RWPE1 (cell line): Measurements from ENCODE around the gene HMGN4.
A peak's percentile ranks its signal among the peaks of the same experiment; 100 is the strongest.

ENCODE experiments used
- CTCF ChIA-PET: fragments of 350-600 bp; sonication (Branson Sonifier 250); formaldehyde crosslinking; extraction: SDS; loops from one replicate; lab custom pipeline; 2021; lab: Yijun Ruan, JAX
- POLR2A ChIA-PET: fragments of 400-600 bp; formaldehyde crosslinking; extraction: SDS; loops from one replicate; lab custom pipeline; 2020; ENCODE audit warnings: antibody characterized with exemption; ENCODE audit not compliant: low non-redundant PET; lab: Yijun Ruan, JAX
- DNase-seq: peaks from one replicate; pipeline ENCODE4 v3.0.0; 2012; ENCODE audit warnings: low spot score
- H3K27ac ChIP-seq: fragments of 450-650 bp; 2 replicates; pipeline ENCODE4 v1.5.1; 2017
- TF ChIP-seq, protein P1 (sequence below): fragments of 450-650 bp; conservative IDR thresholded peaks from 2 replicates; pipeline ENCODE4 v1.5.1; 2017; ENCODE audit warnings: low read depth, mild to moderate bottlenecking

Gene HMGN4

GRCh38 chr6:26553635-26554446 is 15.7 kb downstream of the HMGN4 start:
- ChIA-PET CTCF (interaction anchor here (0.6 kb wide), 1 partner anchor 1109 kb away, joined by 4 read pairs; no protein-coding TSS in a partner anchor), POLR2A (no interaction called here)
- TF ChIP-seq, protein P1, sequence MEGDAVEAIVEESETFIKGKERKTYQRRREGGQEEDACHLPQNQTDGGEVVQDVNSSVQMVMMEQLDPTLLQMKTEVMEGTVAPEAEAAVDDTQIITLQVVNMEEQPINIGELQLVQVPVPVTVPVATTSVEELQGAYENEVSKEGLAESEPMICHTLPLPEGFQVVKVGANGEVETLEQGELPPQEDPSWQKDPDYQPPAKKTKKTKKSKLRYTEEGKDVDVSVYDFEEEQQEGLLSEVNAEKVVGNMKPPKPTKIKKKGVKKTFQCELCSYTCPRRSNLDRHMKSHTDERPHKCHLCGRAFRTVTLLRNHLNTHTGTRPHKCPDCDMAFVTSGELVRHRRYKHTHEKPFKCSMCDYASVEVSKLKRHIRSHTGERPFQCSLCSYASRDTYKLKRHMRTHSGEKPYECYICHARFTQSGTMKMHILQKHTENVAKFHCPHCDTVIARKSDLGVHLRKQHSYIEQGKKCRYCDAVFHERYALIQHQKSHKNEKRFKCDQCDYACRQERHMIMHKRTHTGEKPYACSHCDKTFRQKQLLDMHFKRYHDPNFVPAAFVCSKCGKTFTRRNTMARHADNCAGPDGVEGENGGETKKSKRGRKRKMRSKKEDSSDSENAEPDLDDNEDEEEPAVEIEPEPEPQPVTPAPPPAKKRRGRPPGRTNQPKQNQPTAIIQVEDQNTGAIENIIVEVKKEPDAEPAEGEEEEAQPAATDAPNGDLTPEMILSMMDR, result no peak
- peak; percentile 84 for DNase-seq
- no peak overlapping the region for H3K27ac ChIP-seq

DNA sequence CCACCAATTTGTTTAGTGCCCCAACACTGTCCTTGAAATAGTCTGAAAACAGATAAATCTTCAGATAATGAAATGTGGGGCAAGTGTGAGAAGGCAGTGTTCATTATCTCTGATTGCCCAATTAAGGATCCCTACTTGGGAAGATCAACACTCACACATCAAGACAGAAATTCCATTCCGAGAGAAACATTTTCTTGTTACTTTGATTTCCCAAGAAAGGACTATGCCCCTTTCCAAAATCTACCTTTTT is 16.2 kb downstream of the HMGN4 start:
- no peak for DNase-seq
- ChIA-PET POLR2A (no interaction called here), CTCF (interaction anchor here (0.6 kb wide), 1 partner anchor 1108 kb away, joined by 4 read pairs; no protein-coding TSS in a partner anchor)
- TF ChIP-seq, protein P1, result no peak
- no peak overlapping the region for H3K27ac ChIP-seq

GRCh38 chr6:26554697-26555504 is 16.7 kb downstream of the HMGN4 start:
- POLR2A ChIA-PET, result no interaction called here
- TF ChIP-seq, protein P1, result no peak
- no peak overlapping the region for H3K27ac ChIP-seq
- CTCF ChIA-PET, result no interaction called here
- DNase-seq, result no peak

DNA sequence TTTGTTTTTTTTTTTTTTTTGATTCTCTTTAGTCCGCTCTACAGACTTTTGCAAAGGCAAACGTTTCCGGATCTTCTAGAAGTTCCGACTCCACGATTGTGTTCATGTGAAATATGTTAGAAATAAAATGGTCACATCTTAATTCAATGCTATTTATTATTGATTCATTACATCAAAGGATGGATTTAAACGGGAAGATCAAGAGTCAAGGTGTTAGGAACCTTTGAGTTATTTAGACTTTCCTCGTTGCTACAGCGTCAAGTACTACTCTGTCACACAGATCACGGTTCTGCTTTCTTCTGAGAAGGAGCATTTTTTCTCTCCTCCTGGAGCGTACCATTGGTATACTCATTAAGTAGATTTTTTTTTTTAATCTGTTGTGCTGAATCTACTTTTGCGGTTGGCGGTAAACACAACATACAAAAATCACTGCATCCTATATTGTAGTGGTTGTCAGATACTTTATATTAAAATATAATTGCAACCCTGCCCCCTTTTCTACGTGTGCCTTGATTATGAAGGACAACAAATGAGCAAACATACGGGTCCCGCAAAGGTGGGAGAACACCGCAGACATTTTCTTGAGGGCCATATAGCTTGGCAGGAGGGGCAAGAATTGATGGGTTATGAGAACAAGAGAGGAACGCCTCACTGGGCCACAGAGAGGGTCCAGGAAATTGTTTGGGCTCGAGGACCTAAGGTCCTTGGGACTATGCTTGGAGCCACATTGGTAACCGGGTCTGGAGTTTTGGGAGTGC is 17.5 kb downstream of the HMGN4 start:
- TF ChIP-seq, protein P1, result no peak
- ChIA-PET CTCF (no interaction called here), POLR2A (no interaction called here)
- DNase-seq, result no peak
- no peak overlapping the region for H3K27ac ChIP-seq

DNA sequence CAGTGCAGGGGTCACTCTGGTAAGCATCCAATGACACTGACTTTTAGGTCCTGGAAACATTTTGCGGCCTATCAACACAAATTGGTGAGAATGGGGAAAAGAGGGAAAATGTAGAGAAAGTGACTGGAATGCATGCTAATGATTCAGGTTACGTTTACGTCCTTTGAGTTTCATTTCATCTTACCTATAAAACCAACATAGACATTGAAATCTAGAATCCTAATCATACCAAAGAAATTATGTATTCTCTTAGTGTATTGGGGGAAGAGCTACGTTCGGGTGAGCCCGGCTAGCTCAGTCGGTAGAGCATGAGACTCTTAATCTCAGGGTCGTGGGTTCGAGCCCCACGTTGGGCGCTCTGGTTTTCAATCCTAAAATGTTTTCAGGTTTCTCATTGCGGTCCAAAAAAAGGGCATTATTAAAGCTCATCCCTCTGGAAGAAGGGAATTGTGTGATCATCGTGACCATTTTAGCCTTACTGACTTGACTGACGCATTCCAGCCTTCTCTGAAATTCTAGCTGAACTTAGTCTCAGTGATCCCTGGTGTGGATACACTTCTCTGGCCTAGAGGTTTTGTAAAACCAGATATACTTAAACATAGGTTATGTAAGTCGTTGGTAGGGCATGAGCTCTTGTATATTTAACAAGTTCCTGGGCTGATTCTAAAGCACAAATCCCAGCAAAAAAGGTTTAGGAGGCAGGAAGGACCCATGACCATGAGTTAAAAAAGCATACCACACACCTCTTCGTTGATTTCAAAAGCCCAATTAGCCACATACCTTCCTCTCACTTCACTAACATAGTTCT is 18.3 kb downstream of the HMGN4 start:
- POLR2A ChIA-PET, result interaction anchor here (0.6 kb wide), 1 partner anchor 12 kb away, joined by 3 read pairs; no protein-coding TSS in a partner anchor
- H3K27ac ChIP-seq, result no peak overlapping the region
- TF ChIP-seq, protein P1, result no peak
- no peak for DNase-seq
- CTCF ChIA-PET, result no interaction called here
